Skeletal muscle satellite cell (primary cell): Measurements from ENCODE around the gene IL17RB.

Experiments
- H3K27me3 ChIP-seq: 2 replicates; pipeline ENCODE4 v1.7.0; 2013; ENCODE audit warnings: low read length; ENCODE audit not compliant: control insufficient read depth, insufficient read depth
- H3K36me3 ChIP-seq: 2 replicates; pipeline ENCODE4 v1.7.0; 2013; ENCODE audit warnings: mild to moderate bottlenecking, control low read depth, low read length; ENCODE audit not compliant: insufficient read depth
- H3K4me1 ChIP-seq: 2 replicates; pipeline ENCODE4 v1.7.0; 2013; ENCODE audit warnings: low read length; ENCODE audit not compliant: control insufficient read depth, insufficient read depth
- H3K4me2 ChIP-seq: 2 replicates; pipeline ENCODE4 v1.7.0; 2013; ENCODE audit warnings: mild to moderate bottlenecking, low read length
- H3K4me3 ChIP-seq: 2 replicates; pipeline ENCODE4 v1.7.0; 2013; ENCODE audit warnings: low read length
- H3K9ac ChIP-seq: 2 replicates; pipeline ENCODE4 v1.7.0; 2013; ENCODE audit warnings: mild to moderate bottlenecking, low read depth, low read length, moderate library complexity
- H3K9me3 ChIP-seq: replicated peaks from 2 replicates; pipeline ENCODE4 v1.7.0; 2013; ENCODE audit warnings: mild to moderate bottlenecking, control low read depth, low read length

Gene IL17RB

GRCh38 chr3:53883008-53883407 is 36.6 kb downstream of the IL17RB start:
- Histone ChIP-seq H3K9me3 (no peaks in the 10 kb centered on the region), H3K4me2 (no peak overlapping the region), H3K4me1 (peaks cover 13% of the 10 kb centered on the region), H3K4me3 (no peak overlapping the region), H3K27me3 (no peaks in the 10 kb centered on the region), H3K9ac (no peak overlapping the region), H3K36me3 (peaks cover 25% of the 10 kb centered on the region)

- H3K36me3 ChIP-seq: peaks cover 13% of the 10 kb centered on the region
- no peak overlapping the region for H3K4me2 ChIP-seq
- no peak overlapping the region for H3K4me3 ChIP-seq
- H3K27me3 ChIP-seq: no peaks in the 10 kb centered on the region
- no peak overlapping the region for H3K9ac ChIP-seq
- peaks cover 13% of the 10 kb centered on the region for H3K4me1 ChIP-seq
- H3K9me3 ChIP-seq: no peaks in the 10 kb centered on the region
These were observed 38.3 kb downstream of the IL17RB start for GRCh38 chr3:53884623-53885022.

GRCh38 chr3:53885239-53885638 is 38.9 kb downstream of the IL17RB start:
- peaks cover 10% of the 10 kb centered on the region for H3K36me3 ChIP-seq
- H3K4me2 ChIP-seq: no peak overlapping the region
- H3K27me3 ChIP-seq: no peaks in the 10 kb centered on the region
- no peak overlapping the region for H3K9ac ChIP-seq
- H3K9me3 ChIP-seq: no peaks in the 10 kb centered on the region
- H3K4me3 ChIP-seq: no peak overlapping the region
- H3K4me1 ChIP-seq: peaks cover 14% of the 10 kb centered on the region

- H3K9ac ChIP-seq: no peak overlapping the region
- H3K4me3 ChIP-seq: no peak overlapping the region
- H3K27me3 ChIP-seq: no peaks in the 10 kb centered on the region
- peaks cover 10% of the 10 kb centered on the region for H3K36me3 ChIP-seq
- no peak overlapping the region for H3K4me2 ChIP-seq
- H3K9me3 ChIP-seq: no peaks in the 10 kb centered on the region
- H3K4me1 ChIP-seq: peaks cover 14% of the 10 kb centered on the region
These were observed 41.1 kb downstream of the IL17RB start for GRCh38 chr3:53887446-53887845.

GRCh38 chr3:53888232-53888631 is 41.9 kb downstream of the IL17RB start:
- Histone ChIP-seq H3K27me3 (no peaks in the 10 kb centered on the region), H3K4me3 (no peak overlapping the region), H3K4me1 (peaks cover 16% of the 10 kb centered on the region), H3K4me2 (no peak overlapping the region), H3K9ac (no peak overlapping the region), H3K36me3 (peaks cover 10% of the 10 kb centered on the region), H3K9me3 (no peaks in the 10 kb centered on the region)

GRCh38 chr3:53890726-53891475 is 44.5 kb downstream of the IL17RB start:
- Histone ChIP-seq H3K27me3 (peaks cover 6% of the 10 kb centered on the region), H3K36me3 (peaks cover 10% of the 10 kb centered on the region), H3K9ac (peak overlapping the region; percentile 92), H3K4me2 (peak overlapping the region; percentile 90), H3K4me3 (peak overlapping the region; percentile 84), H3K9me3 (no peaks in the 10 kb centered on the region), H3K4me1 (peaks cover 16% of the 10 kb centered on the region)

- Histone ChIP-seq H3K9me3 (no peaks in the 10 kb centered on the region), H3K9ac (peak within 1 kb of the TSS; percentile 92), H3K36me3 (peaks cover 9% of the 10 kb centered on the region), H3K4me2 (peak within 1 kb of the TSS; percentile 90), H3K4me3 (peak within 1 kb of the TSS; percentile 84), H3K27me3 (peaks cover 11% of the 10 kb centered on the region), H3K4me1 (peaks cover 16% of the 10 kb centered on the region)
These were observed 45.3 kb downstream of the IL17RB start, which contains the start of gene SELENOK for GRCh38 chr3:53891497-53892285. Gene SELENOK, minus strand, starts transcription at chr3:53891859.

DNA sequence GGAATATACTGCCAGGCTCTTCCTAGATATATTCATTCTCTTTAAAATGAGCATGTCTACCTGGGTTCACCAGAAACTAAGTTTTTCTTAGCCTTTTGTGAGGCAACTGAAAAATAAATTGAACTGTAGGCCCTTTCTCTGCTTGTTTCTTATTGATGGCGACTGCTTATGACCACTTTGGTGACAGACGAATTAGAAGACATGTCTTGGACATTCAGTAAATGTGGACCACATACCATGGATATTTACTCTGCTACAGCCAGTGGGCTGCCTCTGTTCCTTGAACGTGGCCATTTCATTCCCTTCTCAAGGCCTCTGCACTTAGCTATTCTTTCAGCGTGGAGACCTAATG is 45.9 kb downstream of the IL17RB start:
- Histone ChIP-seq H3K4me3 (peak overlapping the region; percentile 67), H3K9me3 (no peaks in the 10 kb centered on the region), H3K4me1 (peaks cover 16% of the 10 kb centered on the region), H3K4me2 (peak overlapping the region; percentile 82), H3K27me3 (peaks cover 17% of the 10 kb centered on the region), H3K36me3 (peaks cover 4% of the 10 kb centered on the region), H3K9ac (peak overlapping the region; percentile 77)

DNA sequence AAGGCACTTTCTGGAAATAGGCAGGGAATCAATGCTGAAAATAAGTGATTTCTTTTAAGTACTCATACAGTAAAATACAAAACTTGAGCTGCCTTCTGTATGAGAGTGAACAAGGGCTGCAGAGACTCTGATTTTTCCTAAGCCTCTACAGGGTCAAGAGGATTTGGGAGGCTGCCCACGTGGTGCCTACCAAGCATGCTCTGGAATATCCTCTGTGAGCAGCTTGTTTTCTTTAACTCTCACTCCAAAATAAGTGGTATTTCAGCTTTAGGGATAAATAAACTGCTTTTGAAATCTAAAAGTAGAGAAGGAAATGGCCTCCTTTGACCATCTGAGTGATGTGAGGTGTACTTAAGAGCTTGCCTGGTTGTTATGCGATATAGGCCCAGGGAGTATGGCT is 53.4 kb downstream of the IL17RB start:
- peaks cover 40% of the 10 kb centered on the region for H3K27me3 ChIP-seq
- H3K9me3 ChIP-seq: no peaks in the 10 kb centered on the region
- H3K4me1 ChIP-seq: no peaks in the 10 kb centered on the region
- no peak overlapping the region for H3K4me2 ChIP-seq
- no peak overlapping the region for H3K4me3 ChIP-seq
- no peaks in the 10 kb centered on the region for H3K36me3 ChIP-seq
- no peak overlapping the region for H3K9ac ChIP-seq

GRCh38 chr3:53900666-53901331 is 54.4 kb downstream of the IL17RB start:
- H3K9ac ChIP-seq: no peak overlapping the region
- H3K4me2 ChIP-seq: no peak overlapping the region
- no peaks in the 10 kb centered on the region for H3K4me1 ChIP-seq
- H3K9me3 ChIP-seq: no peaks in the 10 kb centered on the region
- peaks cover 37% of the 10 kb centered on the region for H3K27me3 ChIP-seq
- H3K4me3 ChIP-seq: no peak overlapping the region
- H3K36me3 ChIP-seq: no peaks in the 10 kb centered on the region

- Histone ChIP-seq H3K27me3 (peaks cover 28% of the 10 kb centered on the region), H3K4me3 (no peak overlapping the region), H3K4me2 (no peak overlapping the region), H3K36me3 (no peaks in the 10 kb centered on the region), H3K9ac (no peak overlapping the region), H3K4me1 (no peaks in the 10 kb centered on the region), H3K9me3 (no peaks in the 10 kb centered on the region)
These were observed 55.7 kb downstream of the IL17RB start for GRCh38 chr3:53902067-53902466.
